Vagina (tissue), 2 donors: ENCODE results near the gene CRYGA. TPM values are rescaled to one million over a fixed set of nuclear protein-coding genes. Genes with fewer than 3 reads are reported as not detected.
"Not testable (repeated sequence)": the region's sequence is repeated elsewhere in the genome, so short reads cannot be mapped to it uniquely, and the experiment has no call there.

Source experiments
- DNase-seq, 2 donors: peaks; one replicate each; pipeline ENCODE4 v3.0.0-alpha.2; 2017; ENCODE audit errors: extremely low spot score in 2 of 2
- H3K27ac ChIP-seq: fragments of 200-600 bp; sonication (generic); one replicate; pipeline ENCODE4 v1.5.1; 2019
- H3K27me3 ChIP-seq: fragments of 200-600 bp; sonication (generic); one replicate; pipeline ENCODE4 v1.5.1; 2019
- H3K36me3 ChIP-seq, 2 donors: fragments of 200-600 bp; sonication (generic); one replicate each; pipeline ENCODE4 v1.5.1; 2017 to 2019
- H3K4me1 ChIP-seq: fragments of 200-600 bp; sonication (generic); one replicate; pipeline ENCODE4 v1.5.1; 2019
- H3K4me3 ChIP-seq, 2 donors: fragments of 200-600 bp; sonication (generic); 1 replicate in 1 of 2; 2 replicates in 1 of 2; pipeline ENCODE4 v1.5.1; 2016 to 2019
- H3K9me3 ChIP-seq: fragments of 200-600 bp; sonication (generic); one replicate; pipeline ENCODE4 v1.5.1; 2019
- POLR2A ChIP-seq, 2 donors: fragments of 450-650 bp; IDR thresholded peaks; one replicate each; pipeline ENCODE4 v1.6.1; 2017; ENCODE audit warnings: antibody characterized with exemption in 2 of 2, mild to moderate bottlenecking in 2 of 2, moderate library complexity in 2 of 2
- POLR2AphosphoS5 ChIP-seq, 2 donors: sonication (generic); formaldehyde crosslinking; IDR thresholded peaks; one replicate each; pipeline ENCODE4 v1.9.0; 2017; ENCODE audit warnings: antibody characterized with exemption in 2 of 2, mild to moderate bottlenecking in 2 of 2, low read depth in 1 of 2; ENCODE audit not compliant: insufficient read depth in 1 of 2
- intact Hi-C: fragments of 100-400 bp; cut with DNase I; formaldehyde crosslinking; loops from one replicate; pipeline ENCODE4 v1.15.1; 2023
- total RNA-seq: library from RNA; depleted of rRNA; stranded (reverse); fragments of >200 nt; gene quantifications from one replicate; pipeline ENCODE4 v1.2.3, GENCODE V29; 2016
- TF ChIP-seq, protein P1 (sequence below), 3 experiments: fragments of 450-650 bp in 2 of 3; fragments of 200-600 bp in 1 of 3; sonication (generic) in 1 of 3; IDR thresholded peaks; one replicate each; pipeline ENCODE4 v1.5.1; 2017 to 2019; ENCODE audit warnings: antibody characterized with exemption in 3 of 3, mild to moderate bottlenecking in 2 of 3, moderate library complexity in 2 of 3

Gene CRYGA
- total RNA-seq, 1 donor from 2014 or later = not detected

DNA sequence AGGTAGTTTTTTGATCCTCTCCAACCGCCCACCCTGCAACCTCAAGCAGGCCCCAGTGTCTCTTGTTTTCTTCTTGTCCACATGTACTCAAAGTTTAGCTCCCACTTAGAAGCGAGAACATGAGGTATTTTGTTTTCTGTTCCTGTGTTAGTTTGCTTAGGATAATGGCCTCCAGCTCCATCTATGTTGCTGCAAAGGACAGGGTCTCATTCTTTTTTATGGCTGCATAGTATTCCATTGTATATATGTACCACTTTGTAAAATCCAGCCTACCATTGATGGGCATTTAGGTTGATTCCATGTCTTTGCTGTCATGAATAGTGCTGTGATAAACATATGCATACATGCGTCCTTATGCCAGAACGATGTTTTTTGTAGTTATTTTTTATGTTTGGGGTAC lies 36.3 kb downstream of the CRYGA start:
- H3K27ac ChIP-seq = no peak overlapping the region
- TF ChIP-seq, protein P1, sequence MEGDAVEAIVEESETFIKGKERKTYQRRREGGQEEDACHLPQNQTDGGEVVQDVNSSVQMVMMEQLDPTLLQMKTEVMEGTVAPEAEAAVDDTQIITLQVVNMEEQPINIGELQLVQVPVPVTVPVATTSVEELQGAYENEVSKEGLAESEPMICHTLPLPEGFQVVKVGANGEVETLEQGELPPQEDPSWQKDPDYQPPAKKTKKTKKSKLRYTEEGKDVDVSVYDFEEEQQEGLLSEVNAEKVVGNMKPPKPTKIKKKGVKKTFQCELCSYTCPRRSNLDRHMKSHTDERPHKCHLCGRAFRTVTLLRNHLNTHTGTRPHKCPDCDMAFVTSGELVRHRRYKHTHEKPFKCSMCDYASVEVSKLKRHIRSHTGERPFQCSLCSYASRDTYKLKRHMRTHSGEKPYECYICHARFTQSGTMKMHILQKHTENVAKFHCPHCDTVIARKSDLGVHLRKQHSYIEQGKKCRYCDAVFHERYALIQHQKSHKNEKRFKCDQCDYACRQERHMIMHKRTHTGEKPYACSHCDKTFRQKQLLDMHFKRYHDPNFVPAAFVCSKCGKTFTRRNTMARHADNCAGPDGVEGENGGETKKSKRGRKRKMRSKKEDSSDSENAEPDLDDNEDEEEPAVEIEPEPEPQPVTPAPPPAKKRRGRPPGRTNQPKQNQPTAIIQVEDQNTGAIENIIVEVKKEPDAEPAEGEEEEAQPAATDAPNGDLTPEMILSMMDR (IDR thresholded peaks at IDR 0.05) = no peak
- no peak for TF ChIP-seq POLR2AphosphoS5 (IDR thresholded peaks at IDR 0.05; ENCODE audit: insufficient read depth in 1 of 2, low read depth in 1 of 2)
- no peak for TF ChIP-seq POLR2A (IDR thresholded peaks at IDR 0.05)
- H3K4me3 ChIP-seq = no peak overlapping the region
- no peaks in the 10 kb centered on the region for H3K9me3 ChIP-seq
- H3K27me3 ChIP-seq = no peaks in the 10 kb centered on the region
- DNase-seq = peak in 1 of 2 donors; percentile 10
- H3K36me3 ChIP-seq = no peaks in the 10 kb centered on the region
- H3K4me1 ChIP-seq = peaks cover 7% of the 10 kb centered on the region
- intact Hi-C loops = no loop called here

DNA sequence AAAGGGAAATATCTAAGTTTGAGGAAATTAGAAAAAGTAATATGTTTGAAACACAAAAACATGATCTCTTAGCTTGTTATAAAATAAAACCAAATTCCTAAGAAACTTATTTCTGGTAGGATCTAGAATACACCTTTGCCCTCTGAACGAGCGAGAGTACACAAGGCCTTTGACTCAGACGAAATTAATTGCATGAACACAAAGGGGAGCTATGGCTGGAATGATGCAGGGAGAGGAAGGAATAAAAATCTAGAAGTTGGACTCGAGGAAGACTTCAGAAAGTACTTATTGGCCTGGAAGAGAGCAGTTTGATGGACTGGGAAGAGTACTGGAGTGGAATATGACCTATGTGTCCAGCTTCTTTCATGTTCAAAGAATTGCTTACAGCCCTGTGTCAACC lies 38.1 kb downstream of the CRYGA start:
- Histone ChIP-seq H3K9me3 (no peaks in the 10 kb centered on the region), H3K4me3 (no peak overlapping the region), H3K27ac (no peak overlapping the region), H3K27me3 (no peaks in the 10 kb centered on the region), H3K36me3 (no peaks in the 10 kb centered on the region), H3K4me1 (peaks cover 7% of the 10 kb centered on the region)
- TF ChIP-seq, protein P1 (IDR thresholded peaks at IDR 0.05) = no peak
- TF ChIP-seq POLR2AphosphoS5 (IDR thresholded peaks at IDR 0.05; ENCODE audit: insufficient read depth in 1 of 2, low read depth in 1 of 2) (no peak), POLR2A (IDR thresholded peaks at IDR 0.05) (no peak)
- intact Hi-C loops = no loop called here
- peak in 1 of 2 donors; percentile 3 for DNase-seq

DNA sequence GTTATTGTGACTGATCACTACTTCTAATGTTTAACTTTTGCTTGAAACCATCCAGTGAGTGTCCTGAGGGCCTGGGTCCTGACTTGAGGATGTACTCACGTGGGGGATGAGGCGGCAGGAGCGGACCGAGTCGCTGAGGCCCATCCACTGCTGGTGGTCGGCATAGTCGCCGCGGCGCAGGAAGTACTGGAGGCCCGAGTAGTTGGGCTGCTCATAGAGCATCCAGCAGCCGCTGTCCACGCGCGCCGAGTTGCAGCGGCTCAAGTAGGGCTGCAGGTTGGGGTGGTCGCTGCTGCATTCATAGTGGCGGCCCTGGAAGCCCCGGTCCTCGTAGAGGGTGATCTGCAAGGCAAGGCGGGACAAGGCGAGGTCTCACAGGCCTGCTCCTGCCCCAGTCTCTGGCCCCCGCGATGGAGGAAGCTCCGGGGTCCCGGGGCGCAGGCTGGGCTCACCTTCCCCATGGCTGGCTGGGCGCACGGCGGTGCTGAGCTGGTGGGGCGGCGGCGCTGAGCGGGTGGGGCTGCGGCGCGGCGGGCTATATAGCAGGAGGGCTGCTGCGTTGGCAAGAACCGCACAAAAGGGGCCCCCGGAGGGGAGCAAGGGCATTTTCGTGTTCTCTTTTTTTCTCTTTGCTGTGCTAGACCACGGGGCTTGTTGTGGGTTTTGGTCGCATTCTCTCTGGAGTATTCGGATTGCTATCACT lies 39.2 kb downstream of the CRYGA start, which contains the start of gene CRYGD:
Gene CRYGD (minus strand): TSS at position 512 of the 703 bp plus-strand sequence. CDS start 51 bp downstream, at position 461.
- intact Hi-C loops = not testable (repeated sequence)

DNA sequence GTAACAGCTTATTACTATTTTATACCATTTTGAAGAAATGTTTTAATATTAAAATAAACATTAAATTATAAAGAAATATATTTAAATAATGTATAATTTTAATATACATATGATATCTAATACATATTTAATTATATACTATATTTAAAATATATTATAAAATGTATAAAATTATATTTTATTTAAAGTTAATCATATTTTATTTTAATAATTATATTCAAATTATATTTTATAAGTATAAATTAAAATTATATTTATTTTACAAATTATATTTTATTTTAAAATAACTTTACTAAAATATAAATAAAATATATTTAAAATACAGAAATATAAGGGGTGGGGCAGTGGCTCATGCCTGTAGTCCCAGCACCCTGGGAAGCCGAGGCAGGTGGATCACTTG lies 41.1 kb downstream of the CRYGA start:
- H3K4me3 ChIP-seq = no peak overlapping the region
- no peak for TF ChIP-seq POLR2A (IDR thresholded peaks at IDR 0.05)
- TF ChIP-seq, protein P1 (IDR thresholded peaks at IDR 0.05) = no peak
- TF ChIP-seq POLR2AphosphoS5 (IDR thresholded peaks at IDR 0.05; ENCODE audit: insufficient read depth in 1 of 2, low read depth in 1 of 2) = no peak
- no peaks in the 10 kb centered on the region for H3K36me3 ChIP-seq
- intact Hi-C loops = no loop called here
- H3K27me3 ChIP-seq = no peaks in the 10 kb centered on the region
- peaks cover 7% of the 10 kb centered on the region for H3K4me1 ChIP-seq
- H3K27ac ChIP-seq = no peak overlapping the region
- no peaks in the 10 kb centered on the region for H3K9me3 ChIP-seq
- DNase-seq = no peak

More for the DNA sequence above, 39.2 kb downstream of the CRYGA start, which contains the start of gene CRYGD:
- not testable (repeated sequence) for H3K27me3 ChIP-seq, H3K36me3 ChIP-seq, H3K9me3 ChIP-seq, H3K27ac ChIP-seq, H3K4me1 ChIP-seq, H3K4me3 ChIP-seq
- DNase-seq = peak in 1 of 2 donors; percentile 40

DNA sequence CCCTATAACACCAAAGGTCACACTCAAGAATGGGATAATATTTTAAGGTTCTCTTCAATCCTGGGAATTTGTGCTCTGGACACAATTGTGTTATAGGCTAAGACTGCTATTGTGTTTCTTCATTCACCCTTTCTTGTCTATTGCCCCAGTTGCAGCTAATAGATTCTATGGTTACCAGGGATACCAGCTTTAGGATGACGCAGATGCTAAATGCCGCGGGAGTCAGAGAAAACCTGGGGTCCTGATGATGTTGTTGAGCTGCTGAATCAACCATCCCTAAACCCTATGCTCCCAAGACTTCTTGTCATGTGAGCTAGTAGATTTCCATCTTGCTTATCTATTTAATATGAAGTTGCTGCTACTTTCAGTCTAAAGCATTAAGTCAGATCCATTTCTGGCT lies 44.5 kb downstream of the CRYGA start:
- Histone ChIP-seq H3K4me3 (no peak overlapping the region), H3K27me3 (no peaks in the 10 kb centered on the region), H3K9me3 (no peaks in the 10 kb centered on the region), H3K36me3 (no peaks in the 10 kb centered on the region), H3K4me1 (no peaks in the 10 kb centered on the region), H3K27ac (no peak overlapping the region)
- intact Hi-C loops = no loop called here
- no peak for DNase-seq
- TF ChIP-seq POLR2AphosphoS5 (IDR thresholded peaks at IDR 0.05; ENCODE audit: insufficient read depth in 1 of 2, low read depth in 1 of 2) (no peak), POLR2A (IDR thresholded peaks at IDR 0.05) (no peak)
- TF ChIP-seq, protein P1 (IDR thresholded peaks at IDR 0.05) = no peak

DNA sequence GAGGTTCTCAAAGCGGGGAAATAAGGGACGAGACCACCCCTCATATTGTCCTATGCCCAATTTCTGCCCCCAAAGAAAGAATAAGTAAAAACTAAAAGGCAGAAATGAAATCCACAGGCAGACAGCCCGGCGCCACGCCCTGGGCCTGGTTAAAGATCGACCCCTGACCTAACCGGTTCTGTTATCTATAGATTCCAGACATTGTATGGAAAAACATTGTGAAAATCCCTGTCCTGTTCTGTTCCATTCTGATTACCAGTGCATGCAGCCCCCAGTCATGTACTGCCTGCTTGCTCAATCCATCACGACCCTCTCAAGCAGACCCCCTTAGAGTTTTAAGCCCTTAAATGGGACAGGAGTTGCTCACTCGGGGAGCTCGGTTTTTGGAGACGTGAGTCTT lies 46.0 kb downstream of the CRYGA start:
- H3K36me3 ChIP-seq, intact Hi-C loops, H3K9me3 ChIP-seq, H3K4me1 ChIP-seq, H3K27me3 ChIP-seq, DNase-seq, H3K27ac ChIP-seq, H3K4me3 ChIP-seq: not testable (repeated sequence)
